ENCODE results near the gene RASSF8. TPM values are rescaled to one million over a fixed set of nuclear protein-coding genes. Genes with fewer than 3 reads are reported as not detected.

RASSF8 gene
- total RNA-seq, 6 donors from 2014 or later, result 23.0 to 78.5 (median 60.7) TPM

- no peak for TF ChIP-seq POLR2AphosphoS5 (IDR thresholded peaks at IDR 0.05)
- no peak for TF ChIP-seq POLR2A (IDR thresholded peaks at IDR 0.05)
- TF ChIP-seq EP300 (IDR thresholded peaks at IDR 0.05), result no peak
- TF ChIP-seq CTCF (IDR thresholded peaks at IDR 0.05), result no peak
- Histone ChIP-seq H3K4me3 (no peak overlapping the region), H3K27me3 (no peaks in the 10 kb centered on the region), H3K36me3 (peaks cover 0 to 13% (median 0%) of the 10 kb centered on the region in 4 donors), H3K27ac (no peak overlapping the region), H3K9me3 (no peaks in the 10 kb centered on the region), H3K4me1 (no peaks in the 10 kb centered on the region)
- no peak for ATAC-seq (ENCODE audit: low FRiP score in 2 of 2)
- no peak for DNase-seq
- WGBS, 2 donors, result 93 to 98% methylated on average over 4 of the region's 4 CpGs
Measured at GRCh38 chr12:26068503-26068902, 110.0 kb downstream of the RASSF8 start.

GRCh38 chr12:26069796-26070195, 111.3 kb downstream of the RASSF8 start:
- TF ChIP-seq POLR2A (IDR thresholded peaks at IDR 0.05), result no peak
- no peak overlapping the region for H3K4me3 ChIP-seq
- no peak for DNase-seq

GRCh38 chr12:26077915-26078702, 119.6 kb downstream of the RASSF8 start:
- no peak for ATAC-seq (ENCODE audit: low FRiP score in 2 of 2)
- Histone ChIP-seq H3K4me3 (no peak overlapping the region), H3K27me3 (no peaks in the 10 kb centered on the region), H3K36me3 (no peaks in the 10 kb centered on the region), H3K9me3 (no peaks in the 10 kb centered on the region), H3K4me1 (no peaks in the 10 kb centered on the region), H3K27ac (no peak overlapping the region)
- DNase-seq, result no peak
- TF ChIP-seq CTCF (IDR thresholded peaks at IDR 0.05), result no peak
- TF ChIP-seq POLR2A (IDR thresholded peaks at IDR 0.05), result no peak
- TF ChIP-seq EP300 (IDR thresholded peaks at IDR 0.05), result no peak
- TF ChIP-seq POLR2AphosphoS5 (IDR thresholded peaks at IDR 0.05), result no peak
- WGBS, 2 donors, result 84 to 88% methylated on average over 2 of the region's 2 CpGs

More at GRCh38 chr12:26069796-26070195, 111.3 kb downstream of the RASSF8 start:
- Histone ChIP-seq H3K27me3 (no peaks in the 10 kb centered on the region), H3K36me3 (peaks cover 0 to 9% (median 0%) of the 10 kb centered on the region in 4 donors), H3K9me3 (no peaks in the 10 kb centered on the region), H3K27ac (no peak overlapping the region), H3K4me1 (no peaks in the 10 kb centered on the region)
- no peak for ATAC-seq (ENCODE audit: low FRiP score in 2 of 2)

- ATAC-seq (ENCODE audit: low FRiP score in 2 of 2) (no peak), DNase-seq (no peak)
- Histone ChIP-seq H3K27ac (no peak overlapping the region), H3K4me1 (no peaks in the 10 kb centered on the region), H3K4me3 (no peak overlapping the region), H3K36me3 (no peaks in the 10 kb centered on the region), H3K27me3 (no peaks in the 10 kb centered on the region), H3K9me3 (no peaks in the 10 kb centered on the region)
- TF ChIP-seq EP300 (IDR thresholded peaks at IDR 0.05) (no peak), CTCF (IDR thresholded peaks at IDR 0.05) (no peak), POLR2AphosphoS5 (IDR thresholded peaks at IDR 0.05) (no peak), POLR2A (IDR thresholded peaks at IDR 0.05) (no peak)
- 92% methylated on average over 1 of the region's 1 CpG for WGBS, 2 donors
Measured at GRCh38 chr12:26080911-26081310, 122.4 kb downstream of the RASSF8 start.

- no peak overlapping the region for H3K4me3 ChIP-seq
- WGBS, 2 donors, result 80 to 81% methylated on average over 1 of the region's 1 CpG
- H3K4me1 ChIP-seq, result no peaks in the 10 kb centered on the region
- TF ChIP-seq EP300 (IDR thresholded peaks at IDR 0.05) (no peak), CTCF (IDR thresholded peaks at IDR 0.05) (no peak), POLR2AphosphoS5 (IDR thresholded peaks at IDR 0.05) (no peak), POLR2A (IDR thresholded peaks at IDR 0.05) (no peak)
- H3K27ac ChIP-seq, result no peak overlapping the region
- no peak for ATAC-seq (ENCODE audit: low FRiP score in 2 of 2)
- no peak for DNase-seq
- H3K36me3 ChIP-seq, result no peaks in the 10 kb centered on the region
- no peaks in the 10 kb centered on the region for H3K27me3 ChIP-seq
- no peaks in the 10 kb centered on the region for H3K9me3 ChIP-seq
Measured at GRCh38 chr12:26086936-26087335, 128.5 kb downstream of the RASSF8 start.
